Stimulated activated CD8-positive, alpha-beta memory T cell treated with anti-CD3 and anti-CD28 coated beads, Interleukin-4, amount 100 ng/mL, for 24 hours (primary cell): ENCODE measurements around the gene GLI1.
A peak's percentile ranks its signal among the peaks of the same experiment; 100 is the strongest.
"Not testable (repeated sequence)": the region's sequence is repeated elsewhere in the genome, so short reads cannot be mapped to it uniquely, and the experiment has no call there.

Experiments
- DNase-seq: peaks from one replicate; pipeline ENCODE4 v3.0.0-alpha.2; 2020; ENCODE audit warnings: low read depth

GLI1 gene

GRCh38 chr12:57441846-57442427 lies 17.6 kb upstream of the GLI1 start:
- DNase-seq = no peak

GRCh38 chr12:57444337-57444736 lies 15.2 kb upstream of the GLI1 start:
- DNase-seq = not testable (repeated sequence)

- no peak for DNase-seq
Observed at GRCh38 chr12:57444744-57445143, 14.8 kb upstream of the GLI1 start.

GRCh38 chr12:57446292-57446960 lies 13.2 kb upstream of the GLI1 start:
- no peak for DNase-seq

GRCh38 chr12:57448669-57449068 lies 10.9 kb upstream of the GLI1 start:
- DNase-seq = no peak

- no peak for DNase-seq
Observed at GRCh38 chr12:57449375-57449774, 10.2 kb upstream of the GLI1 start.

GRCh38 chr12:57450057-57450456 lies 9.5 kb upstream of the GLI1 start:
- no peak for DNase-seq

- DNase-seq = no peak
Observed at GRCh38 chr12:57451233-57451778, 8.3 kb upstream of the GLI1 start.

- no peak for DNase-seq
Observed at GRCh38 chr12:57452181-57452936, 7.2 kb upstream of the GLI1 start.

GRCh38 chr12:57452937-57453509 lies 6.6 kb upstream of the GLI1 start:
- no peak for DNase-seq

GRCh38 chr12:57454213-57454565 lies 5.4 kb upstream of the GLI1 start:
- no peak for DNase-seq

- no peak for DNase-seq
Observed at GRCh38 chr12:57454566-57455373, 4.8 kb upstream of the GLI1 start, which contains the start of gene INHBE. INHBE (plus strand) TSS chr12:57455307; CDS start chr12:57455537, 230 bp downstream.

GRCh38 chr12:57455374-57456144 lies 4.0 kb upstream of the GLI1 start:
- DNase-seq = no peak

GRCh38 chr12:57456145-57456700 lies 3.4 kb upstream of the GLI1 start:
- no peak for DNase-seq

- DNase-seq = no peak
Observed at GRCh38 chr12:57456737-57457490, 2.7 kb upstream of the GLI1 start.

- DNase-seq = no peak
Observed at GRCh38 chr12:57458665-57459054, 925 bp upstream of the GLI1 start.

- peak; percentile 90 for DNase-seq
Observed at GRCh38 chr12:57459055-57459749, 383 bp upstream of the GLI1 start.

- no peak for DNase-seq
Observed at GRCh38 chr12:57460468-57460784, 841 bp downstream of the GLI1 start.

GRCh38 chr12:57460841-57461275 lies 1.3 kb downstream of the GLI1 start:
- DNase-seq = no peak
